Measurements from ENCODE around the gene OR10D3.

GRCh38 chr11:124172101-124172500 lies 11.0 kb upstream of the OR10D3 start:
- no peak for TF ChIP-seq EZH2phosphoT487 (IDR thresholded peaks at IDR 0.05; ENCODE audit: borderline replicate concordance, low read length)
- TF ChIP-seq CTCF (IDR thresholded peaks at IDR 0.05; ENCODE audit: low read depth, low read length, poor library complexity, severe bottlenecking) = no peak

Data from DOHH2 (cell line).